Fibroblast of skin of right biceps (primary cell): ENCODE results near the gene MED31.
A peak's percentile ranks its signal among the peaks of the same experiment; 100 is the strongest.
"Not testable (repeated sequence)": the region's sequence is repeated elsewhere in the genome, so short reads cannot be mapped to it uniquely, and the experiment has no call there.

Experiments used
- DNase-seq: peaks from one replicate; pipeline ENCODE4 v3.0.0-alpha.2; 2013

MED31 gene

GRCh38 chr17:6676802-6677157 is 25.4 kb upstream of the MED31 start:
- DNase-seq: no peak

GRCh38 chr17:6675201-6675825 is 23.9 kb upstream of the MED31 start:
- DNase-seq: no peak

GRCh38 chr17:6674586-6674985 is 23.2 kb upstream of the MED31 start:
- DNase-seq: no peak

- no peak for DNase-seq
These were observed 20.0 kb upstream of the MED31 start for GRCh38 chr17:6671431-6671830.

- no peak for DNase-seq
These were observed 19.6 kb upstream of the MED31 start for GRCh38 chr17:6670999-6671398.

GRCh38 chr17:6670571-6670970 is 19.2 kb upstream of the MED31 start:
- no peak for DNase-seq

- DNase-seq: no peak
These were observed 18.2 kb upstream of the MED31 start for GRCh38 chr17:6669479-6670212.

- no peak for DNase-seq
These were observed 17.5 kb upstream of the MED31 start for GRCh38 chr17:6668727-6669425.

GRCh38 chr17:6668219-6668618 is 16.8 kb upstream of the MED31 start:
- no peak for DNase-seq

- no peak for DNase-seq
These were observed 16.1 kb upstream of the MED31 start for GRCh38 chr17:6667516-6667915.

GRCh38 chr17:6666557-6666956 is 15.2 kb upstream of the MED31 start:
- DNase-seq: no peak

- DNase-seq: peak; percentile 74
These were observed 14.7 kb upstream of the MED31 start for GRCh38 chr17:6666077-6666521.

GRCh38 chr17:6663200-6663599 is 11.8 kb upstream of the MED31 start:
- DNase-seq: not testable (repeated sequence)

GRCh38 chr17:6661464-6661848 is 10.1 kb upstream of the MED31 start:
- no peak for DNase-seq

GRCh38 chr17:6660805-6661463 is 9.5 kb upstream of the MED31 start:
- no peak for DNase-seq

- no peak for DNase-seq
These were observed 8.7 kb upstream of the MED31 start for GRCh38 chr17:6660101-6660500.

- not testable (repeated sequence) for DNase-seq
These were observed 7.0 kb upstream of the MED31 start for GRCh38 chr17:6658411-6658810.

GRCh38 chr17:6657633-6658287 is 6.4 kb upstream of the MED31 start:
- no peak for DNase-seq

- DNase-seq: not testable (repeated sequence)
These were observed 5.6 kb upstream of the MED31 start for GRCh38 chr17:6656797-6657632.

- not testable (repeated sequence) for DNase-seq
These were observed 4.4 kb upstream of the MED31 start for GRCh38 chr17:6655732-6656361.
